Measurements from ENCODE around the gene NCL. TPM values are rescaled to one million over a fixed set of nuclear protein-coding genes. Genes with fewer than 3 reads are reported as not detected.
"Not testable (repeated sequence)": the region's sequence is repeated elsewhere in the genome, so short reads cannot be mapped to it uniquely, and the experiment has no call there.

Gene NCL
- total RNA-seq, 1 experiment from 2014 or later = 1,328 TPM

DNA sequence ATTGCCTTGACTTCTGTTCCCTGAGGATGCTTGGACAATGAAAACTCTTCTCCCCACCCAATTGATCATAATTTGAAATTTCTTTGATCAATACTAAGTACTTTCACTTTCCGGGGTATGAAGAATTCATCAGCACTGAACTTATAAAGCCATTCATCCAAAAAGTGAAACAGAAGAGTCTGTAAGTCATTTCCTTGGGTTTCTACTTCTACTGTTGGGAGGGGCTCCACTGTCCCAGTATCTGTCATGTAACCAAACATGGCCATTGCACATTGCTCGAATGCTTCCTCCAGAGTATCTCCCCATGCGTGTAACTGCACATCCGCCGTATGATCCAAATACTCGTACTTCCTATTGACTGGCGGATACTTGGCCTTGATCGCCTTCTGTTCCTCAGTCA is 30.3 kb downstream of the NCL start:
- no peak for DNase-seq (ENCODE audit: low spot score)
- no peaks in the 10 kb centered on the region for H3K36me3 ChIP-seq (ENCODE audit: insufficient read depth, low read length, poor library complexity, severe bottlenecking)
- H3K27ac ChIP-seq (ENCODE audit: low read depth, low read length, poor library complexity, severe bottlenecking) = no peak overlapping the region
- intact Hi-C loops (cut with micrococcal nuclease; ENCODE audit: unreplicated experiment) = no loop called here
- no peaks in the 10 kb centered on the region for H3K9me3 ChIP-seq (ENCODE audit: low read depth, low read length, poor library complexity, severe bottlenecking)
- H3K27me3 ChIP-seq (replicated peaks; ENCODE audit: insufficient read depth, low read depth, low read length, poor library complexity) = no peaks in the 10 kb centered on the region
- no TSS peak for BruUV-seq (replicated peaks)
- no peak for TF ChIP-seq EZH2 (IDR thresholded peaks at IDR 0.05; ENCODE audit: borderline replicate concordance, low read depth, low read length, poor library complexity, severe bottlenecking)
- TF ChIP-seq, protein P1, sequence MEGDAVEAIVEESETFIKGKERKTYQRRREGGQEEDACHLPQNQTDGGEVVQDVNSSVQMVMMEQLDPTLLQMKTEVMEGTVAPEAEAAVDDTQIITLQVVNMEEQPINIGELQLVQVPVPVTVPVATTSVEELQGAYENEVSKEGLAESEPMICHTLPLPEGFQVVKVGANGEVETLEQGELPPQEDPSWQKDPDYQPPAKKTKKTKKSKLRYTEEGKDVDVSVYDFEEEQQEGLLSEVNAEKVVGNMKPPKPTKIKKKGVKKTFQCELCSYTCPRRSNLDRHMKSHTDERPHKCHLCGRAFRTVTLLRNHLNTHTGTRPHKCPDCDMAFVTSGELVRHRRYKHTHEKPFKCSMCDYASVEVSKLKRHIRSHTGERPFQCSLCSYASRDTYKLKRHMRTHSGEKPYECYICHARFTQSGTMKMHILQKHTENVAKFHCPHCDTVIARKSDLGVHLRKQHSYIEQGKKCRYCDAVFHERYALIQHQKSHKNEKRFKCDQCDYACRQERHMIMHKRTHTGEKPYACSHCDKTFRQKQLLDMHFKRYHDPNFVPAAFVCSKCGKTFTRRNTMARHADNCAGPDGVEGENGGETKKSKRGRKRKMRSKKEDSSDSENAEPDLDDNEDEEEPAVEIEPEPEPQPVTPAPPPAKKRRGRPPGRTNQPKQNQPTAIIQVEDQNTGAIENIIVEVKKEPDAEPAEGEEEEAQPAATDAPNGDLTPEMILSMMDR (conservative IDR thresholded peaks at IDR 0.05; ENCODE audit: low read depth, low read length) = no peak
- H3K4me1 ChIP-seq (ENCODE audit: insufficient read depth, low read length, poor library complexity, severe bottlenecking) = no peaks in the 10 kb centered on the region
- no peak overlapping the region for H3K4me3 ChIP-seq (ENCODE audit: low read depth, low read length, poor library complexity, severe bottlenecking)
- ChIA-PET POLR2A (ENCODE audit: low non-redundant PET) (no interaction called here), CTCF (no interaction called here)

DNA sequence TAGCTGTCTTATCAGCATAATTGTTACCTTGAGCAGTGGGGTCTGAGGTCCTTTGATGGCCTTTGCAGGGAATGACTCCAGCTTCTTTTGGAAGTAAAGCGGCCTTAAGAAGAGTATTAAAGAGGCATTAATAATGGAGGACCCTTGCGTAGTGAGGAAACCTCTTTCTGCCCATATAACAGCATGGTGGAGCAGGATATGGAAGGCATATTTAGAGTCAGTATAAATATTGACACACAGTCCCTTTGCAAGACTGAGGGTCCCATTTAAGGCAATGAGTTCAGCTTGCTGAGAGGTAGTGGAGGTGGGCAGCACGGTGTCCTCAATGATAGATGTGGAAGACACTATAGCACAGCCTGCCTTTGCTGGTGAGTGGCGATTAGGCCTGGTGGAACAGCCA is 32.7 kb downstream of the NCL start:
- DNase-seq (ENCODE audit: low spot score) = no peak
- Histone ChIP-seq H3K4me1 (ENCODE audit: insufficient read depth, low read length, poor library complexity, severe bottlenecking) (no peaks in the 10 kb centered on the region), H3K27ac (ENCODE audit: low read depth, low read length, poor library complexity, severe bottlenecking) (no peak overlapping the region), H3K27me3 (replicated peaks; ENCODE audit: insufficient read depth, low read depth, low read length, poor library complexity) (no peaks in the 10 kb centered on the region), H3K36me3 (ENCODE audit: insufficient read depth, low read length, poor library complexity, severe bottlenecking) (no peaks in the 10 kb centered on the region), H3K4me3 (ENCODE audit: low read depth, low read length, poor library complexity, severe bottlenecking) (no peak overlapping the region), H3K9me3 (ENCODE audit: low read depth, low read length, poor library complexity, severe bottlenecking) (no peaks in the 10 kb centered on the region)
- POLR2A ChIA-PET (ENCODE audit: low non-redundant PET) = no interaction called here
- intact Hi-C loops (cut with micrococcal nuclease; ENCODE audit: unreplicated experiment) = no loop called here
- no TSS peak for BruUV-seq (replicated peaks)
- no peak for TF ChIP-seq EZH2 (IDR thresholded peaks at IDR 0.05; ENCODE audit: borderline replicate concordance, low read depth, low read length, poor library complexity, severe bottlenecking)
- TF ChIP-seq, protein P1 (conservative IDR thresholded peaks at IDR 0.05; ENCODE audit: low read depth, low read length) = no peak
- CTCF ChIA-PET = no interaction called here

DNA sequence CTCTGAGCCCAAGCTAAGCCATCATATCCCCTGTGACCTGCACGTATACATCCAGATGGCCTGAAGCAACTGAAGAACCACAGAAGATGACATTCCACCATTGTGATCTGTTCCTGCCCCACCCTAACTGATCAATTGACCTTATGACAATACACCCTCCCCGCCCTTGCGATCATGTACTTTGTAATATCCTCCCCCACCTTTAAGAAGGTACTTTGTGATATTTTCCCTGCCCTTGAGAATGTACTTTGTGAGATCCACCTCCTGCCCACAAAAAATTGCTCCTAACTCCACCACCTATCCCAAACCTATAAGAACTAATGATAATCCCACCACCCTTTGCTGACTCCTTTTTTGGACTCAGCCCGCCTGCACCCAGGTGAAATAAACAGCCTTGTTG is 33.8 kb downstream of the NCL start:
- intact Hi-C loops (cut with micrococcal nuclease; ENCODE audit: unreplicated experiment); H3K27me3 ChIP-seq (replicated peaks; ENCODE audit: insufficient read depth, low read depth, low read length, poor library complexity); H3K27ac ChIP-seq (ENCODE audit: low read depth, low read length, poor library complexity, severe bottlenecking); H3K4me3 ChIP-seq (ENCODE audit: low read depth, low read length, poor library complexity, severe bottlenecking); H3K36me3 ChIP-seq (ENCODE audit: insufficient read depth, low read length, poor library complexity, severe bottlenecking); POLR2A ChIA-PET (ENCODE audit: low non-redundant PET); DNase-seq (ENCODE audit: low spot score); H3K9me3 ChIP-seq (ENCODE audit: low read depth, low read length, poor library complexity, severe bottlenecking); CTCF ChIA-PET; H3K4me1 ChIP-seq (ENCODE audit: insufficient read depth, low read length, poor library complexity, severe bottlenecking); BruUV-seq (replicated peaks): not testable (repeated sequence)

DNA sequence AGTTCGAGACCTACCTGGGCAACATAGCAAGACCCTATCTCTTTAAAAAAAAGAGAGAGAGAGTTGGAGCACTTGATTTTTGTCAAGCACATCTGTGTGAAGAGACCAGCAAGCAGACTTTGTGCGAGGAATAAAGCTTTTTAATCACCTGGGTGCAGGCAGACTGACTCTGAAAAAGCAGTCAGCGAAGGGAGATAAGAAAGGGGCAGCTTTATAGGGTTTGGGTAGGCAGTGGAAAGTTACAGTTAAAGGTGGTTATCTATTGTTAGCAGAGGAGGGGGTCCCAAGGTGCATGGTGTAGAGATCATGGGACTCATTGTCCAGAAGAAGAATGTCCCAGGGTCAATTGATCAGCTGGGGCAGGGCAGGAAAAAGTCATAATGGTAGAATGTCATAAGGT is 34.4 kb downstream of the NCL start:
- Histone ChIP-seq H3K36me3 (ENCODE audit: insufficient read depth, low read length, poor library complexity, severe bottlenecking) (no peaks in the 10 kb centered on the region), H3K9me3 (ENCODE audit: low read depth, low read length, poor library complexity, severe bottlenecking) (no peaks in the 10 kb centered on the region), H3K27ac (ENCODE audit: low read depth, low read length, poor library complexity, severe bottlenecking) (no peak overlapping the region), H3K4me1 (ENCODE audit: insufficient read depth, low read length, poor library complexity, severe bottlenecking) (no peaks in the 10 kb centered on the region), H3K27me3 (replicated peaks; ENCODE audit: insufficient read depth, low read depth, low read length, poor library complexity) (no peaks in the 10 kb centered on the region), H3K4me3 (ENCODE audit: low read depth, low read length, poor library complexity, severe bottlenecking) (no peak overlapping the region)
- TF ChIP-seq, protein P1 (conservative IDR thresholded peaks at IDR 0.05; ENCODE audit: low read depth, low read length) = no peak
- no peak for TF ChIP-seq EZH2 (IDR thresholded peaks at IDR 0.05; ENCODE audit: borderline replicate concordance, low read depth, low read length, poor library complexity, severe bottlenecking)
- intact Hi-C loops (cut with micrococcal nuclease; ENCODE audit: unreplicated experiment) = no loop called here
- BruUV-seq (replicated peaks) = no TSS peak
- ChIA-PET CTCF (no interaction called here), POLR2A (ENCODE audit: low non-redundant PET) (no interaction called here)
- no peak for DNase-seq (ENCODE audit: low spot score)

All from A673 (cell line).